Measurements from ENCODE around the gene NPAS4.

Gene NPAS4

GRCh38 chr11:66464916-66465315, 44.1 kb downstream of the NPAS4 start:
- no peak for ATAC-seq (ENCODE audit: insufficient read depth, low read depth)
- Histone ChIP-seq H3K4me1 (ENCODE audit: insufficient read depth, low read length) (peaks cover 21% of the 10 kb centered on the region), H3K4me3 (ENCODE audit: low read depth in 1 of 2, low read length in 2 of 2) (no peak overlapping the region), H3K4me2 (ENCODE audit: insufficient read depth, low read length) (no peak overlapping the region), H3K9me3 (ENCODE audit: insufficient read depth, low read length, severe bottlenecking) (no peaks in the 10 kb centered on the region), H3K9ac (ENCODE audit: low read depth, low read length) (no peak overlapping the region), H4K20me1 (ENCODE audit: insufficient read depth, low read length) (no peaks in the 10 kb centered on the region), H3K27me3 (ENCODE audit: insufficient read depth, low read length, poor library complexity) (no peaks in the 10 kb centered on the region), H2AFZ (ENCODE audit: low read depth, low read length) (no peak overlapping the region), H3K79me2 (ENCODE audit: insufficient read depth, low read length) (no peaks in the 10 kb centered on the region), H3K36me3 (ENCODE audit: insufficient read depth, low read length) (no peaks in the 10 kb centered on the region), H3K27ac (ENCODE audit: low read length) (no peak overlapping the region)
- no peak for DNase-seq
- TF ChIP-seq, protein P1, sequence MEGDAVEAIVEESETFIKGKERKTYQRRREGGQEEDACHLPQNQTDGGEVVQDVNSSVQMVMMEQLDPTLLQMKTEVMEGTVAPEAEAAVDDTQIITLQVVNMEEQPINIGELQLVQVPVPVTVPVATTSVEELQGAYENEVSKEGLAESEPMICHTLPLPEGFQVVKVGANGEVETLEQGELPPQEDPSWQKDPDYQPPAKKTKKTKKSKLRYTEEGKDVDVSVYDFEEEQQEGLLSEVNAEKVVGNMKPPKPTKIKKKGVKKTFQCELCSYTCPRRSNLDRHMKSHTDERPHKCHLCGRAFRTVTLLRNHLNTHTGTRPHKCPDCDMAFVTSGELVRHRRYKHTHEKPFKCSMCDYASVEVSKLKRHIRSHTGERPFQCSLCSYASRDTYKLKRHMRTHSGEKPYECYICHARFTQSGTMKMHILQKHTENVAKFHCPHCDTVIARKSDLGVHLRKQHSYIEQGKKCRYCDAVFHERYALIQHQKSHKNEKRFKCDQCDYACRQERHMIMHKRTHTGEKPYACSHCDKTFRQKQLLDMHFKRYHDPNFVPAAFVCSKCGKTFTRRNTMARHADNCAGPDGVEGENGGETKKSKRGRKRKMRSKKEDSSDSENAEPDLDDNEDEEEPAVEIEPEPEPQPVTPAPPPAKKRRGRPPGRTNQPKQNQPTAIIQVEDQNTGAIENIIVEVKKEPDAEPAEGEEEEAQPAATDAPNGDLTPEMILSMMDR (IDR thresholded peaks at IDR 0.05; ENCODE audit: borderline replicate concordance, extremely low read depth, low read length, poor library complexity, severe bottlenecking), result no peak
- no peak for TF ChIP-seq EZH2 (IDR thresholded peaks at IDR 0.05; ENCODE audit: borderline replicate concordance, low read depth, low read length, severe bottlenecking)

GRCh38 chr11:66465373-66466224, 44.8 kb downstream of the NPAS4 start:
- no peak overlapping the region for H3K27ac ChIP-seq (ENCODE audit: low read length)
- no peaks in the 10 kb centered on the region for H3K9me3 ChIP-seq (ENCODE audit: insufficient read depth, low read length, severe bottlenecking)
- peak overlapping the region; percentile 100 for H3K4me2 ChIP-seq (ENCODE audit: insufficient read depth, low read length)
- peak overlapping the region; percentile 72; the same call in 1 of the 2 replicates for H3K9ac ChIP-seq (ENCODE audit: low read depth, low read length)
- peak overlapping the region in 1 of 2 experiments; percentile 91; a peak in 2 of 4 replicates for H3K4me3 ChIP-seq (ENCODE audit: low read depth in 1 of 2, low read length in 2 of 2)
- no peak overlapping the region for H2AFZ ChIP-seq (ENCODE audit: low read depth, low read length)
- ATAC-seq (ENCODE audit: insufficient read depth, low read depth) (no peak), DNase-seq (no peak)
- no peaks in the 10 kb centered on the region for H4K20me1 ChIP-seq (ENCODE audit: insufficient read depth, low read length)
- H3K4me1 ChIP-seq (ENCODE audit: insufficient read depth, low read length), result peaks cover 21% of the 10 kb centered on the region
- H3K27me3 ChIP-seq (ENCODE audit: insufficient read depth, low read length, poor library complexity), result no peaks in the 10 kb centered on the region
- TF ChIP-seq, protein P1 (IDR thresholded peaks at IDR 0.05; ENCODE audit: borderline replicate concordance, extremely low read depth, low read length, poor library complexity, severe bottlenecking), result no peak
- no peak for TF ChIP-seq EZH2 (IDR thresholded peaks at IDR 0.05; ENCODE audit: borderline replicate concordance, low read depth, low read length, severe bottlenecking)
- H3K36me3 ChIP-seq (ENCODE audit: insufficient read depth, low read length), result no peaks in the 10 kb centered on the region
- H3K79me2 ChIP-seq (ENCODE audit: insufficient read depth, low read length), result no peaks in the 10 kb centered on the region

DNA sequence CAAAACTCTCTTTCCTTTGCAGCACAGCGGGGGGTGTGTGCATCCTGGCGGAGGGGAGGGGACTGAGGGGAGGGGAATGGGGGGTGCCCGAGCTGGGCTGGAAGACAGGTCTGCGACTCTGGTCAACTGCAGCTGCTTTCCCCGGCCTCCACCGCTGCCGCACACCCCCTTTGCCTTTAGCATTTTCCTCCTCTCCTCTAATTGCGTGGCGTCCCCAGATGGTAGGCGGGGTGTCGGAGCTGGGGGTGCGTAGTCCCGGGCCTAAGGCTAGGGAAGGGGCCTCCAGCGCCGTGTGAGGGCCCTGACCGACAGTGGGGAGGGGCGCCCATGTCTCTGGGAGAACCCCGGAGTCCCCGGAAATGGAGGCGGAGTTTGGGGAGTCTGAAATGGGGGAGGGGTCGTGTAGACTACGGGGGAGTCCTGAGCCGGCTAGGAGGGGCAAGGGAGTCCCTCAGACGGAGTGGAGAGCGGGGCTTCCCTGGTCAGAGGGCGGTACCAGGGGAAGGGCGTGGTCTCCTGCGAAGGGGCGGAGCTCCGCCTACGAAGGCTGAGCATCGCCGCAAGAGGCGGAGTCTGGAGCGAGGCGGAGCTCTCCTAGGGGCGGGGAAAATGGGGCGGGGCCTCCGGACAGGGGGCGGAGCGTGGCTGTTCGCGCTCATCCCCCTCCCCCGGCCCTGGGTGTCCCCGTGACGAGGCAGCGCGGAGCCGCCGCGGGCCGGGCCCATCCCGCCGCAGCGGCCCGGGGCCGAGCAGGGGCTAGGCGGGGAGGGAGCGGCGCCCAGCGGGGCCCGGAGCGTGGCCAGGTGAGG, 45.6 kb downstream of the NPAS4 start, which contains the start of gene PELI3:
TSS of gene PELI3 (plus strand) at position 681 of the 809 bp plus-strand sequence. CDS start 1,224 bp downstream, outside the sequence.
- Histone ChIP-seq H3K4me1 (ENCODE audit: insufficient read depth, low read length) (peaks cover 21% of the 10 kb centered on the region), H3K9me3 (ENCODE audit: insufficient read depth, low read length, severe bottlenecking) (no peaks in the 10 kb centered on the region), H4K20me1 (ENCODE audit: insufficient read depth, low read length) (no peaks in the 10 kb centered on the region), H3K36me3 (ENCODE audit: insufficient read depth, low read length) (no peaks in the 10 kb centered on the region), H3K4me2 (ENCODE audit: insufficient read depth, low read length) (peak within 1 kb of the TSS; percentile 100), H3K79me2 (ENCODE audit: insufficient read depth, low read length) (no peaks in the 10 kb centered on the region), H3K9ac (ENCODE audit: low read depth, low read length) (peak within 1 kb of the TSS; percentile 72), H2AFZ (ENCODE audit: low read depth, low read length) (peak within 1 kb of the TSS; percentile 61), H3K27ac (ENCODE audit: low read length) (peak within 1 kb of the TSS; percentile 39; the same call in 1 of the 2 replicates), H3K27me3 (ENCODE audit: insufficient read depth, low read length, poor library complexity) (no peaks in the 10 kb centered on the region), H3K4me3 (ENCODE audit: low read depth in 1 of 2, low read length in 2 of 2) (peak within 1 kb of the TSS; percentile 78 to 91)
- DNase-seq (peak; percentile 92), ATAC-seq (ENCODE audit: insufficient read depth, low read depth) (peak; percentile 86)
- no peak for TF ChIP-seq EZH2 (IDR thresholded peaks at IDR 0.05; ENCODE audit: borderline replicate concordance, low read depth, low read length, severe bottlenecking)
- TF ChIP-seq, protein P1 (IDR thresholded peaks at IDR 0.05; ENCODE audit: borderline replicate concordance, extremely low read depth, low read length, poor library complexity, severe bottlenecking), result no peak
